Non-pigmented ciliary epithelial cell (primary cell): ENCODE data around the gene UNC13C.

Experiments used
- DNase-seq: peaks from one replicate; pipeline ENCODE4 v3.0.0-alpha.2; 2010; ENCODE audit warnings: low read depth

The UNC13C gene

GRCh38 chr15:54120949-54121463, 142.8 kb downstream of the UNC13C start:
- DNase-seq = no peak

- DNase-seq = no peak
These were observed 149.3 kb downstream of the UNC13C start for GRCh38 chr15:54127574-54127973.

GRCh38 chr15:54131410-54131809, 153.2 kb downstream of the UNC13C start:
- DNase-seq = no peak

GRCh38 chr15:54149115-54149531, 170.9 kb downstream of the UNC13C start:
- no peak for DNase-seq

GRCh38 chr15:54150255-54150654, 172.0 kb downstream of the UNC13C start:
- DNase-seq = no peak

GRCh38 chr15:54159012-54159411, 180.8 kb downstream of the UNC13C start:
- DNase-seq = no peak

- DNase-seq = no peak
These were observed 209.1 kb downstream of the UNC13C start for GRCh38 chr15:54187325-54187724.

- DNase-seq = no peak
These were observed 219.8 kb downstream of the UNC13C start for GRCh38 chr15:54197995-54198394.

GRCh38 chr15:54206586-54207321, 228.5 kb downstream of the UNC13C start:
- DNase-seq = no peak

- no peak for DNase-seq
These were observed 230.5 kb downstream of the UNC13C start for GRCh38 chr15:54208786-54209185.

GRCh38 chr15:54212635-54213034, 234.4 kb downstream of the UNC13C start:
- no peak for DNase-seq

GRCh38 chr15:54226455-54226854, 248.2 kb downstream of the UNC13C start:
- no peak for DNase-seq

- no peak for DNase-seq
These were observed 249.3 kb downstream of the UNC13C start for GRCh38 chr15:54227569-54227968.

- no peak for DNase-seq
These were observed 272.1 kb downstream of the UNC13C start for GRCh38 chr15:54250326-54250725.

- DNase-seq = no peak
These were observed 277.9 kb downstream of the UNC13C start for GRCh38 chr15:54256190-54256589.

GRCh38 chr15:54273928-54274327, 295.7 kb downstream of the UNC13C start:
- no peak for DNase-seq

- no peak for DNase-seq
These were observed 299.6 kb downstream of the UNC13C start for GRCh38 chr15:54277834-54278233.

GRCh38 chr15:54280726-54281125, 302.5 kb downstream of the UNC13C start:
- DNase-seq = no peak

GRCh38 chr15:54282228-54282836, 304.1 kb downstream of the UNC13C start:
- no peak for DNase-seq

- DNase-seq = no peak
These were observed 309.8 kb downstream of the UNC13C start for GRCh38 chr15:54288049-54288448.

- no peak for DNase-seq
These were observed 311.4 kb downstream of the UNC13C start for GRCh38 chr15:54289590-54290136.

- no peak for DNase-seq
These were observed 320.2 kb downstream of the UNC13C start for GRCh38 chr15:54298396-54298795.

GRCh38 chr15:54304321-54304720, 326.1 kb downstream of the UNC13C start:
- DNase-seq = no peak
